Right lobe of liver (tissue), 4 donors: ENCODE measurements around the gene PGRMC2.

Source experiments
- CTCF ChIP-seq, 4 donors: fragments of 200-600 bp in 3 of 4; fragments of 450-650 bp in 1 of 4; IDR thresholded peaks; one replicate each; pipeline versions ENCODE4 v1.5.1 to v1.8.0; 2016 to 2022; ENCODE audit warnings: antibody characterized with exemption in 4 of 4, mild to moderate bottlenecking in 2 of 4
- POLR2A ChIP-seq: fragments of 450-650 bp; IDR thresholded peaks from one replicate; pipeline ENCODE4 v1.6.1; 2017; ENCODE audit warnings: antibody characterized with exemption, mild to moderate bottlenecking
- donor health status: DM: no; HTN: no; CAD: no.
- donor health status: DM: no; HTN: no; CAD: no.
- donor health status: DM: no; HTN: yes; CAD: no.

- TF ChIP-seq POLR2A: no peak
- TF ChIP-seq CTCF (IDR thresholded peaks at IDR 0.05): no peak
Measured at GRCh38 chr4:128241425-128241913, 46.1 kb downstream of the PGRMC2 start.
